ENCODE data around the gene PCOLCE2.

- TF ChIP-seq POLR2AphosphoS5 (IDR thresholded peaks at IDR 0.05) = no peak
- TF ChIP-seq CTCF (IDR thresholded peaks at IDR 0.05) = no peak
Measured at GRCh38 chr3:142904639-142905436, 16.0 kb upstream of the PCOLCE2 start.

All from breast epithelium (tissue), 3 donors.